ENCODE data around the gene PRKN.

PRKN gene

DNA sequence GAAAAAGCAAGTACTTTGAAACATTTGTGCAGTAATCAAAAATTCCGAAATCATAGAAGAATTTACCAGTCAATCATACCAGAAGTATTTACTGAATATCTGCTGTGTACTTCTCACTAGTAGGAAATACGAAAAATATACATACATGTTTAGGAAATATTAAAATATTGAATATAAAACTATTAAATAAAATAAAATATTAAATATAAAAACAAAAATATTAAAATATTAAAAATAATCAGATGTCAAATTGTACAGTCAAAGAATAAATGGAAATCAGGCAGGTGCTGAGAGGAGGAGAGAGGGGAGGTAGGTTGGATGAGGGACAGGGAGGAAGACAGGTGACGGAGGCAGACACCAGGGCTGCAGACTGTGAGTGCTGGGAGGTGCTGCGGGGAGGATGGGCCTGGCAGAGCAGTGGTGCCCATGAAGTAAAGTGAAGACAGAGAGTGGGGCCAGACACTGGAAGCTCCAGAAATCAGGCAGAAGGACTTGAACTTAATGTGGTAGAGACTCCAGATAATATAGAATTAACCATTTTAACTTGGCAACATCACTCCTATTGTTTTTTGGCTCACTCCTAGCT, 55.9 kb downstream of the PRKN start:
- DNase-seq: no peak

DNA sequence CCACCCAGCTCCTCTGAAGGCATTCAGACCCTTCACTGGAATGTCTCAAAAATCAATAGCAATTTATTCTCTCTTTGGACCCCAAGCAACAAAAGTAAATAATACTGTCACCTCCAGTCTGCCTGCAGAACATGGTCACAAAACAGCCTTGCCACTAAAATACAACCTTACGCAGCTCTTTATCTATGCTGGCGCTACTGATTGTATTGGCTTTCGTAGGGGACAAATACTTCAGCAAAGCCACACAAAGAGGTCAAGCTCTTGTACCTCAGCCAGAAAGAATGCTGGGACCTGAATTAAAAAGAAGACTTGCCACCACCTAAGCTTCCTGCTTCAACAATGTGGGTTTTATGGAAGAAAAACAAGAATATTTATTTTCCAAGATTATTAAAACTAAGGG, 57.2 kb downstream of the PRKN start:
- DNase-seq: no peak

GRCh38 chr6:162666246-162666645, 61.3 kb downstream of the PRKN start:
- no peak for DNase-seq

- DNase-seq: no peak
Measured at GRCh38 chr6:162653808-162654207, 73.8 kb downstream of the PRKN start.

DNA sequence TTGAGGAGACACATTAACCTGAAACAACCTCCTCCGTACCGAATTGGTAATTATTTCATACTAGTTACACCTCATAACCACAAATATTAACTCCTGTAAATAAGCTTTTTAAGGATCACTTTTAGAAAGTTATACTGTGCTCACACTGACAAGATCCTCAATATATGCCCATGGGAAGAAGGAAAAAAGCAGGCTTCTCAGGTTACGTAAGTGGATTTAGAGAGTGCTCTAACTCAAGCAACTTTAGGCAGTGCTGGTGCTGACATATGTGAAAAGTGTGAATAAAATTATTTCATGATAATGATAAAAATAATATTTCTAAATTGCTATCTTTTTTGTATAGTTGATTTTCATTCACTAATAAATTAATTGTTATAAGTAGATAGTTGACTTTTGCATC, 76.1 kb downstream of the PRKN start:
- DNase-seq: no peak

DNA sequence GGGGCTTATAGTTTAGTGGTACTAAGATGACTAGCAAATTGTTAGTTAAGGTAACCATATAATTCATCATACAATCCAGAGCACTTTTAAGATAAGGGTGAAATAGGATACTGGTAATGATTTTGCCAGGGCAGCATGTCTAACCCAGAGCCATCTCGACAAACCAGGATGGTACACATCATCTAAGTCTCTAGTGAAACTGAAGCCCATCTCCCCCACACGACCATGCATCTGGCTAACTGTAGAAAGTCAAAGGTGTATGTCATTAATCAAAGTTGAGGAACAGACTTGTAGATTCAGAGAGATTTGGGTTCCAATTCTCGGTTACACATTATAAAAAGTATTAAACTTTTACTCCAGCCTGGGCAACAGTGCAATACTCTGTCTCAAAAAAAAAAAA, 78.3 kb downstream of the PRKN start:
- no peak for DNase-seq

GRCh38 chr6:162644153-162644552, 83.4 kb downstream of the PRKN start:
- DNase-seq: no peak

- no peak for DNase-seq
Measured at GRCh38 chr6:162640756-162641155, 86.8 kb downstream of the PRKN start.

DNA sequence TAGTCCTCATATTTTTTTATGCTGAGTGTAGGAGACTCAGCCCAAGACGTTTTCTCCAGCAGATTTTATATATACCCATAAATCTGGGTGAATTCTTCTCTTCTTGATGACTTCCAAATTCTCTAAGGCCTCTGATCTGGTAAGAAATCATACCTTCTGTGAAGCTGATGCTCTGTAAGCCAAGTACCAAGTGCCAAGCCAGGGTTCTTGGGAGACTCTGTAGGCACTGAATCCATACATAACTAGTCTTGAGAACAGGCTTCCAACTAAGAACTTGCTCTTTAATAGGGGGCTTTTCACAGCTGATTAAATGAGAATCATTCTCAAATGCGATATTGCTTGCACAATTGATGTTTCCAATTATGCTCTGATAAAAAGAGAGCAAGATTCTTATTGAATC, 87.6 kb downstream of the PRKN start:
- DNase-seq: no peak

DNA sequence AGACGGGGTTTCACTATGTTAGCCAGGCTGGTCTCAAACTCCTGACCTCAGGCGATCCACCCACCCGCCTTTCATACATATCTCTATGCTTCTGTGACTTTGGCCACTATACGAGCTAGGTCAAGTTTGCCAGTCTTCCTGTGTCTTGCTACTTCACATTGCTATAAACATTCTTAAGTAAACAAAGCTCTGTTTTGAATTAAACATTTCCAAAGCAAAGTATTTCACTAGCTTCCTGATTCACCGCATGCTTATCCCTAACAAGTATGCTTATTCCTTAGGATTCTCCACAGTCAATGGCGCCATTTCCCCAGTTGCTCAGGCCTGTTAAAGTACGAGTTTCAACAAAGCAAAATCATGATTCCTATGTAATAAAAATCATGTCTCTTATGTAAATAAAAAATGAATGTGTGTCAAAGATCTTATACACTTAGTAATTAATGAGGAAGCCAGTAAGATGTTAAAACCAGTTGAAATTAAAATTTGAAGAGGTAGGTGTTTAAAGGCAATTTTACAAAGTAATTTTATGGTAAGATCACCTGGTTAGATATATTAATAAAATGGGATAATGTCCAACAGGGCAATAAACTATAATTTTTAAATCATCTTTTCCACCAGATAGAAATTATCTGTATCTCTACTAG, 88.5 kb downstream of the PRKN start:
- DNase-seq: no peak

- DNase-seq: no peak
Measured at GRCh38 chr6:162637317-162637716, 90.2 kb downstream of the PRKN start.

DNA sequence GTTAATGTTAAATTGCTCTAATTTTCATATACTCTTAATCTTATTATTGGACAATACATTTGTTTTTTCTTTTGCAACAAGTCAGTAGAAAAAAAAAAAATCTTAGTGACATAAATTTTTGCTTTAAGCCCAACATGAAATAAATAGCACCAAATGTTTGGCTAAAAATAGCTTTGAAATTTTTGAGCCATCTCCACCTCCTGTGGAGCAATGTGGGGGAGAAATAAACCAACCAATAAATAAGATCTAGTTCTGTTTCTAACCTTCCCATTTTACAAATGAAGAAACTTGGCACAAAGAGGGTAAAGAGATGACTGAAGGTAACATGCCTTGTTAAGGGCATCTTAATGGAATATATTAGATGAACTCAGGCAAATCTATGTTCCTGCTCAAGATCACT, 91.4 kb downstream of the PRKN start:
- DNase-seq: no peak

- no peak for DNase-seq
Measured at GRCh38 chr6:162631546-162631945, 96.0 kb downstream of the PRKN start.

DNA sequence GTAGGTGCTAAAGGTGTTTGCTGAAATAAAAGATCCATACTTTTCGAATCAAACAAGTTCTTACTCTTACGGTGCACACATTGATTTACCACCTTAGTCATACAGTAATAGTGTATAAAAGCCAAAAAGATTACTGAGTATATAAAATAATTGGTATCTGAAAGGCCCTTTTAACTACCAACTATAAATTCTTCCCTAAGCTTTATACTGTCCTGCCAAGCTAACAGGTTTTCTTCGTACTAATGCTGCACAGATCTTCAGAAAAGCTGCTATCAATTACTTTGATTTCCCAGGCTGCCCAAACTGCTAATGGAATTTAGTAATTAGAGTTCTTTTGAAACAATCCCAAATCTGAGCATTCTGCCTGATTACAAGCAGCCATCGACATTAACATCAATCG, 97.5 kb downstream of the PRKN start:
- no peak for DNase-seq

DNA sequence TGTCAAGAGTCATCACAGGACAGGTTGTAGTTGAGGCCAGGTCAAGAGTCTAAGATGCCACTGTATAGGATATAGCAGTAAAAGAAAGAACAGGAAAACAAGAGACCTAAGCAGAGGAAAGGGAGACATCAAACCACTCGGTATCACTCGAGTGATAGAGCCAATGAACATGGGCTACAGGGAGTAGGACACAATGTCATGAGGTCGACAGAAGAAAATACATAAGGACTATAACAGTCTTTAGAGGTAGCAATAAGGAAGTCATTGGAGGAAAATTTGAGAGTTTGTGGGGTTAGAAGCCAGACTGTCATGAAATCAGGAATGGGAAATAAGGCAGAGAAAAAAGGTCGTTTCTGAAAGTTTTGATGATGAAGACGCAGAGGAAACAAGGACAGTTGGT, 99.7 kb downstream of the PRKN start:
- DNase-seq: no peak

GRCh38 chr6:162627362-162627761, 100.2 kb downstream of the PRKN start:
- DNase-seq: no peak

DNA sequence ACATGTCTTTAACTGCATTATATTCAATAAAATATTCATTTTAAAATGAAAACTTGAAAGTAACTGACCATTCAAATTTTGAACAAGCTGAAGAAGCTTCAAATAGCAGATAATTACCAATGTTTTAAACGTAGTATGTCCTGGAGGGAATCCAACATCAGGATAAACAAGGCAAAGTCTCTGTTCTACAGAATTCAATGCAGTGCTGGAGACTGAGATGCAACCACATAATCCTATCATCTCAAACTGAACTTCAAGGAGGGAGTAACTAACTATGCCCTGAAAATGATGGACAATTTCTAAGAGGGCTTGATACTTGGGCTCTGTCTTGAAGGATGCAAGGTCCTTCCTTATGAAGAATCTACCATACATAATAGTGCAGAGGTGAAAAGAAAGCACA, 100.7 kb downstream of the PRKN start:
- DNase-seq: no peak

- DNase-seq: no peak
Measured at GRCh38 chr6:162625846-162626540, 101.6 kb downstream of the PRKN start.

DNA sequence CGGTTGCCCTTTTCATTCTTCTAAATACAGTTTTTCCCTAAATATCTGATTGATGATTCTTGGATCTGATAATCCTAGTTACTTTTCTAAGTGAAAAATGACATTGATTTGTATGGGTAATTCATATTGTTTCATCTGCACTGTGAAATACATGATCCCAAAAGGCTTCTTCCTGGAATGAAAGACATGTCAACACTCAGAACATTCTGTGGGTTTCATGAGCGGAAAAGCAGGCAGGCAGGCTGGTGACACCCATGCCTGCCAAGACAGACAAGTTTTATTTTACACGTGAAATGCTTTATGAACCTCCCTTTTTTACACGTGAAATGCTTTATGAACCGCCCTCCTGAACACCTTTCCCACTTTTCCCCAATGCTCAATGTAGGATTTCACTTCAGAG, 105.0 kb downstream of the PRKN start:
- DNase-seq: no peak

GRCh38 chr6:162621246-162621645, 106.3 kb downstream of the PRKN start:
- no peak for DNase-seq

- no peak for DNase-seq
Measured at GRCh38 chr6:162620073-162620472, 107.5 kb downstream of the PRKN start.

GRCh38 chr6:162618448-162619002, 109.0 kb downstream of the PRKN start:
- DNase-seq: no peak

- no peak for DNase-seq
Measured at GRCh38 chr6:162615016-162615705, 112.4 kb downstream of the PRKN start.

- no peak for DNase-seq
Measured at GRCh38 chr6:162613310-162613709, 114.3 kb downstream of the PRKN start.

Data from effector CD4-positive, alpha-beta T cell (primary cell).